GM23338 (cell line): Measurements from ENCODE around the gene ZBTB49.
A peak's percentile ranks its signal among the peaks of the same experiment; 100 is the strongest.

ENCODE experiments used
- CREB1 ChIP-seq: fragments of 250-450 bp; sonication (Bioruptor Pico); IDR thresholded peaks from 2 replicates; pipeline ENCODE4 v1.5.0; 2020; ENCODE audit warnings: low read depth, mild to moderate bottlenecking, moderate library complexity
- CTCF ChIP-seq, 2 experiments: fragments of 200-600 bp in 1 of 2; sonication (generic) in 1 of 2; conservative IDR thresholded peaks; 2 replicates each; pipeline versions ENCODE4 v1.5.1 to v1.6.1; 2016 to 2017; ENCODE audit warnings: antibody characterized with exemption in 2 of 2, low read depth in 2 of 2, mild to moderate bottlenecking in 2 of 2, moderate library complexity in 1 of 2
- ETS1 ChIP-seq: IDR thresholded peaks from 2 replicates; pipeline ENCODE4 v1.6.1; 2016; ENCODE audit warnings: antibody characterized with exemption
- EZH2 ChIP-seq: fragments of 200-600 bp; sonication (generic); IDR thresholded peaks from one replicate; pipeline ENCODE4 v1.8.0; 2017; ENCODE audit warnings: antibody characterized with exemption, mild to moderate bottlenecking, low read depth; ENCODE audit not compliant: unreplicated experiment
- EZH2phosphoT487 ChIP-seq: fragments of 200-600 bp; sonication (generic); IDR thresholded peaks from one replicate; pipeline ENCODE4 v1.8.1; 2018; ENCODE audit warnings: antibody characterized with exemption; ENCODE audit not compliant: unreplicated experiment
- JUNB ChIP-seq: IDR thresholded peaks from one replicate; pipeline ENCODE4 v1.6.1; 2016; ENCODE audit warnings: antibody characterized with exemption; ENCODE audit not compliant: unreplicated experiment
- NANOG ChIP-seq: IDR thresholded peaks from 2 replicates; pipeline ENCODE4 v1.6.1; 2016; ENCODE audit warnings: antibody characterized with exemption, borderline replicate concordance
- POLR2AphosphoS5 ChIP-seq: IDR thresholded peaks from 2 replicates; pipeline ENCODE4 v1.6.1; 2016; ENCODE audit warnings: antibody characterized with exemption, low read depth
- STAT1 ChIP-seq: IDR thresholded peaks from one replicate; pipeline ENCODE4 v1.6.1; 2016; ENCODE audit warnings: antibody characterized with exemption; ENCODE audit not compliant: unreplicated experiment
- ZNF114 ChIP-seq: fragments of 250-450 bp; sonication (Bioruptor Pico); IDR thresholded peaks from 2 replicates; pipeline ENCODE4 v1.5.0; 2020; ENCODE audit warnings: mild to moderate bottlenecking, moderate library complexity
- ZNF331 ChIP-seq: fragments of 250-450 bp; sonication (Bioruptor Pico); IDR thresholded peaks from 2 replicates; pipeline ENCODE4 v1.5.0; 2020; ENCODE audit warnings: low read depth, mild to moderate bottlenecking, moderate library complexity
- ZNF462 ChIP-seq: fragments of 250-450 bp; sonication (Bioruptor Pico); IDR thresholded peaks from 2 replicates; pipeline ENCODE4 v1.5.0; 2020; ENCODE audit warnings: mild to moderate bottlenecking, moderate library complexity
- TF ChIP-seq, protein P1 (sequence below): IDR thresholded peaks from one replicate; pipeline ENCODE4 v1.6.1; 2018; ENCODE audit warnings: antibody characterized with exemption; ENCODE audit not compliant: unreplicated experiment

- TF ChIP-seq CTCF (conservative IDR thresholded peaks at IDR 0.05; ENCODE audit: low read depth in 2 of 2) (peak in 1 of 2 experiments; percentile 38; a peak in 3 of 4 replicates), EZH2 (no peak), JUNB (no peak), POLR2AphosphoS5 (no peak), EZH2phosphoT487 (no peak), ZNF331 (CRISPR knock-in tag) (no peak), CREB1 (CRISPR knock-in tag) (no peak), STAT1 (no peak), ZNF114 (CRISPR knock-in tag) (no peak), NANOG (no peak), ETS1 (no peak), ZNF462 (CRISPR knock-in tag) (no peak)
- TF ChIP-seq, protein P1, sequence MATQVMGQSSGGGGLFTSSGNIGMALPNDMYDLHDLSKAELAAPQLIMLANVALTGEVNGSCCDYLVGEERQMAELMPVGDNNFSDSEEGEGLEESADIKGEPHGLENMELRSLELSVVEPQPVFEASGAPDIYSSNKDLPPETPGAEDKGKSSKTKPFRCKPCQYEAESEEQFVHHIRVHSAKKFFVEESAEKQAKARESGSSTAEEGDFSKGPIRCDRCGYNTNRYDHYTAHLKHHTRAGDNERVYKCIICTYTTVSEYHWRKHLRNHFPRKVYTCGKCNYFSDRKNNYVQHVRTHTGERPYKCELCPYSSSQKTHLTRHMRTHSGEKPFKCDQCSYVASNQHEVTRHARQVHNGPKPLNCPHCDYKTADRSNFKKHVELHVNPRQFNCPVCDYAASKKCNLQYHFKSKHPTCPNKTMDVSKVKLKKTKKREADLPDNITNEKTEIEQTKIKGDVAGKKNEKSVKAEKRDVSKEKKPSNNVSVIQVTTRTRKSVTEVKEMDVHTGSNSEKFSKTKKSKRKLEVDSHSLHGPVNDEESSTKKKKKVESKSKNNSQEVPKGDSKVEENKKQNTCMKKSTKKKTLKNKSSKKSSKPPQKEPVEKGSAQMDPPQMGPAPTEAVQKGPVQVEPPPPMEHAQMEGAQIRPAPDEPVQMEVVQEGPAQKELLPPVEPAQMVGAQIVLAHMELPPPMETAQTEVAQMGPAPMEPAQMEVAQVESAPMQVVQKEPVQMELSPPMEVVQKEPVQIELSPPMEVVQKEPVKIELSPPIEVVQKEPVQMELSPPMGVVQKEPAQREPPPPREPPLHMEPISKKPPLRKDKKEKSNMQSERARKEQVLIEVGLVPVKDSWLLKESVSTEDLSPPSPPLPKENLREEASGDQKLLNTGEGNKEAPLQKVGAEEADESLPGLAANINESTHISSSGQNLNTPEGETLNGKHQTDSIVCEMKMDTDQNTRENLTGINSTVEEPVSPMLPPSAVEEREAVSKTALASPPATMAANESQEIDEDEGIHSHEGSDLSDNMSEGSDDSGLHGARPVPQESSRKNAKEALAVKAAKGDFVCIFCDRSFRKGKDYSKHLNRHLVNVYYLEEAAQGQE: no peak
These were observed 68.2 kb downstream of the ZBTB49 start for GRCh38 chr4:4358093-4358854.
